Upper lobe of left lung (tissue), 4 donors: ENCODE results near the gene MAB21L3.

Experiments
- CTCF ChIP-seq, 6 experiments: fragments of 450-650 bp in 4 of 6; fragments of 200-600 bp in 2 of 6; sonication (generic) in 2 of 6; IDR thresholded peaks; one replicate each; pipeline ENCODE4 v1.5.1; 2016 to 2019; ENCODE audit warnings: antibody characterized with exemption in 6 of 6
- EP300 ChIP-seq, 4 donors: sonication (generic); formaldehyde crosslinking; IDR thresholded peaks; one replicate each; pipeline ENCODE4 v1.5.1; 2017; ENCODE audit warnings: antibody characterized with exemption in 4 of 4, control low read depth in 2 of 4
- POLR2A ChIP-seq, 4 donors: fragments of 450-650 bp; IDR thresholded peaks; one replicate each; pipeline ENCODE4 v1.5.1; 2016 to 2017; ENCODE audit warnings: antibody characterized with exemption in 4 of 4, mild to moderate bottlenecking in 2 of 4

- TF ChIP-seq CTCF (IDR thresholded peaks at IDR 0.05) (no peak), EP300 (IDR thresholded peaks at IDR 0.05) (no peak), POLR2A (IDR thresholded peaks at IDR 0.05) (no peak)
Measured at GRCh38 chr1:116148967-116149366, 37.8 kb downstream of the MAB21L3 start.
